H1 (cell line): ENCODE measurements around the gene LONP2. TPM values are rescaled to one million over a fixed set of nuclear protein-coding genes. Genes with fewer than 3 reads are reported as not detected.

Experiments used
- BRCA1 ChIP-seq: IDR thresholded peaks from 2 replicates; pipeline ENCODE4 v1.6.1; 2012; ENCODE audit warnings: low read depth, low read length, improper control_type of control experiment
- MAFK ChIP-seq: IDR thresholded peaks from 2 replicates; pipeline ENCODE4 v1.6.1; 2012; ENCODE audit warnings: low read depth, mild to moderate bottlenecking, improper control_type of control experiment, low read length
- RBBP5 ChIP-seq: IDR thresholded peaks from 2 replicates; pipeline ENCODE4 v1.7.1; 2012; ENCODE audit warnings: low read depth, mild to moderate bottlenecking, inconsistent platforms, low read length, moderate library complexity, borderline replicate concordance
- polyA plus RNA-seq, 7 experiments: library from polyadenylated mRNA; depleted of rRNA in 3 of 7; stranded (reverse) in 5 of 7; unstranded in 2 of 7; fragments of >200 nt in 5 of 7; fragments of 200-250 nt in 2 of 7; gene quantifications; 1 replicate in 5 of 7; 2 replicates in 1 of 7; 4 replicates in 1 of 7; pipeline versions ENCODE4 v1.2.1 to v1.2.3, GENCODE V29; 2011 to 2013; ENCODE audit warnings: missing spikeins in 2 of 7, mixed read lengths in 2 of 7
- total RNA-seq: library from RNA; stranded (reverse); fragmentation: NEBNext Ultra II Directional; extraction: Animal tissue kit (Norgen Biotek cat#: 25700); gene quantifications from 2 replicates; pipeline ENCODE4 v1.2.1, GENCODE V29; 2021

Gene LONP2
- total and polyA plus RNA-seq, 2 of the 8 experiments (the other 6 are each of a cell fraction or from before 2014, with no cell fraction given), result 8.1 to 23.1 TPM

GRCh38 chr16:48272837-48273421 is 28.8 kb downstream of the LONP2 start (continued):
- no peak for TF ChIP-seq RBBP5
- no peak for TF ChIP-seq MAFK
- no peak for TF ChIP-seq BRCA1
- TF ChIP-seq, all 59 proteins: peak for 0
